CD4-positive, alpha-beta T cell treated with Interleukin-15 for 4 hours (primary cell): ENCODE results near the gene NCK2.

ENCODE experiments used
- DNase-seq: peaks from one replicate; pipeline ENCODE4 v3.0.0-alpha.2; 2020; ENCODE audit warnings: low spot score

The NCK2 gene

GRCh38 chr2:105736145-105736544, 8.6 kb upstream of the NCK2 start:
- no peak for DNase-seq

DNA sequence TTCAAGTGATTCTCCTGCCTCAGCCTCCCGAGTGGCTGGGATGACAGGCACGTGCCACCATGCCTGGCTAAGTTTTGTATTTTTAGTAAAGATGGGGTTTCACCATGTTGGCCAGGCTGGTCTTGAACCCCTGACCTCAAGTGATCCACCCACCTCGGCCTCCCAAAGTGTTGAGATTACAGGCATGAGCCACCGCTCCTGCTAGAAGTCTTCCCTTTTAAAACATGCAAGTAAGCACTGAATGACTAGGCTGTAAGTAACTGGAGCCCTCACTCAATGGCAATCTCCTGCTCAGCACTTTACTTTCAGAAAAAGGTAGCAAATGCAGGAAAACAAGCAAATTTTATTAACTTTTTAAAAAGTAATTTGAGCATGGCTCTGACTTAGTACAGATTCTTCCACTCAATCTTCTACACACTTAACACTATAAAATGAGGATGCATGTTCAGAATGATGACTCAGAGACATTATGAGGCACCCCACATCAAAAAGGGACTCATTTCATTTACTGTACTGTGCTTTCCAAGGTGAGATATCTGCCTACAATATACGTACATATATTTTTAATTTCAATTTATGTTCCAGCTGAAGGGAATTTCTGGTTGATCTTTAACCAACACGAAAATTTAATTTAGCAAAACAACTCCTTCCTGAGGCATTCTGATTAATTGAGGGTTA, 6.6 kb upstream of the NCK2 start:
- DNase-seq, result peak; percentile 63

- DNase-seq, result no peak
Observed at GRCh38 chr2:105738658-105739241, 6.0 kb upstream of the NCK2 start.

- no peak for DNase-seq
Observed at GRCh38 chr2:105739426-105739825, 5.3 kb upstream of the NCK2 start.

DNA sequence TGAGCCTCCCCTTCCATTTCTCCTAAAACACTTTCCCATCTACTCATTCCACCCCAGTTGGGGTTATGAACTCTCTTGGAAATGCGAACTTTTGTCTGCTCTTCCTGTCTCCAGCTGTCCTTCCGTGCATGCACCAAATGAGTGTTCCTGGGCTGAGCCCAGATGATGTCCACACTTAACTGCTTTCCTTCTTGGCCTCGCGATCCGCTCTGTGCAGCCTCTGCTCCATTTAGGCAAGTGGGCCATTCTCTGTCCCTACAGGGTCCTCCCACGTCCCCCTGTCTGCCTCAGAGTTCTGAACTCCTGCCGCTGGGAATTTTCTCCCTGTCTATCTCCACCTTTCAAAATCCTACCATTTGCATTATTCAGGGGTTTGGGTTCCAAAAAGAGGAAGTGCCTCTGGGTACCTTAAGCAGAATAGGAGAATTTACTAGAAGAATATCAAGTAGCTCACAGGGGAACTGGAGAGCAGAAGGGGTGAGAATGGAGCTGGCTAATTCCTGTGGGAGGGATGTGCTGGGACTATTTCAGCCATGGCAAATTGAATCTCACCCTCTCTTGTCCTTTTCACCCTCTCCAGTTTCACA, 4.7 kb upstream of the NCK2 start:
- no peak for DNase-seq

DNA sequence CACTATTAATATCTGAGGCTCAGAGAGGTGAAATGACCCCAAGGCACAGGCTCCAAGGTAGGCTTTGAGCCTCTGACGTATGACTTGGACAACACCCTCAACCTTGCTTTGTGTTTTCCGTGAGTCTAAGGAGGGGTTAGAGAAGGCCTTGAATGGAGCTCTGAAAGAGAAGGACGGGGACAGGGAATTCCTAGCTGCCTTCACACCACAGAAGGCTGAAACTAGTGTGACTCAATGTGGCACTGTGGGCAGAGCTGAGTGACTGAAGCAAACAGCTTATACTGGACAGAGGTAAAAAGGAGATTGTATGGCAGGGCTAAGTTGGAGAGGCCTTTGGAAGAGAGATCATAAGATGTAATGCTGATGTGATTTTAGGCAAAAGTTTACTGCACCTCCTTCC, 3.5 kb upstream of the NCK2 start:
- DNase-seq, result no peak

DNA sequence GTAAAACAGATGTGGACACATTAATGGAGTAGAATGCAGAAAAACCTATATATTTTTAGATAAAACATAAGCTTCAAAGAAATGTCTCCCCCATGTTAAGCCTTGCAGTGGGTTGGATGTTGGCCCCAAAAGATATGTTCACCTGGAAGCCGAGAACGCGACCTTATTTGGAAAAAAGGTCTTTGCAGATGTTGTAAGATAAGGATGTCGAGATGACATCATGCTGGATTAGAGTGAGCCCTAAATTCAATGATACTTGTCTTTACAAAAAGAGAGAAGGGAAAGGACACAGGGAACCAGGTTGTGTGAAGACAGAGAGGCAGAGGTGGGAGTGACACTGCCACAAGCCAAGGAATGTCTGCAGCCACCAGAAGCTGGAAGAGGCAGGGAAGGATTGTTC, 3.1 kb upstream of the NCK2 start:
- DNase-seq, result no peak

DNA sequence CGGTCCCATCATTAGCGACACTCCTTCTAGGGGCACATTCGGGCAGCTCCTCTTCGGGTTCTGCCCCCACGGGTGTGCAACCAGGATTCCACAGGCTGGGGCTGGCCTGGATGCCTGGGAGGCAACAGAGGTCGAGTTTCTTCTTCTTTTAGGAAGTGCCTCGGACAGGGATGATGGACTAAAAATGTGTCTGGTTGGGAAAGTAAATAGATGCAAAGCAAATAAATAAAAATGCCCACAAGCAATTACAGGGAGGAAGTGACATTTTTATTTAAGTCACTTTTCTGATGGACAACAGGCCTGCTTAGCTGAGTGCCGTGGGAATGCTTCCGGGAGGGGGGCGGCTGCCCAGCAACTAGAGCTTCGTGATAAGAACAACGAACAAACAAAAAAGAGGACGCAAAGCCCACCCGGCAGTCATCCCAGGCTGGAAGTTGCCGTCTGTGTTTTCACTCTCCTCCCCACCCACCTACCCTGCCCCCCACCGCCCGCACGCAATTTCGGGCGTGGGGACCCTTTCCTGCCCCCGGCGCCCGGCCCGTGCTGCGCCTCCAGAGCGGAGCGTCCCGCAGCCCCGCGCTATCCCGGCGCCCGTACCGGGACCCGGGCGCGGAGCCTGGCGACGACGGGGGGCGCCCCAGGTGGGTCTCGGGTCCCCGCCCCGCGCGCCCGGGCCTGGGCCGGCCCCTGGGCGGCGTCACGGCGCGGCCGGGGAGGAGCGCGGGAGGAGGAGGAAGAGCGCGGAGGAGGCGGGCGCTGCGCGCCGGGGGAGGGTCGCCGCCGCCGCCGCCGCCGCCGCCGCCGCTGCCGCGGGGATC, 412 bp upstream of the NCK2 start:
- DNase-seq, result peak; percentile 58

GRCh38 chr2:105746177-105747080, 1.7 kb downstream of the NCK2 start:
- DNase-seq, result peak; percentile 82

GRCh38 chr2:105747254-105747894, 2.7 kb downstream of the NCK2 start:
- no peak for DNase-seq

- DNase-seq, result no peak
Observed at GRCh38 chr2:105747991-105748390, 3.3 kb downstream of the NCK2 start.

DNA sequence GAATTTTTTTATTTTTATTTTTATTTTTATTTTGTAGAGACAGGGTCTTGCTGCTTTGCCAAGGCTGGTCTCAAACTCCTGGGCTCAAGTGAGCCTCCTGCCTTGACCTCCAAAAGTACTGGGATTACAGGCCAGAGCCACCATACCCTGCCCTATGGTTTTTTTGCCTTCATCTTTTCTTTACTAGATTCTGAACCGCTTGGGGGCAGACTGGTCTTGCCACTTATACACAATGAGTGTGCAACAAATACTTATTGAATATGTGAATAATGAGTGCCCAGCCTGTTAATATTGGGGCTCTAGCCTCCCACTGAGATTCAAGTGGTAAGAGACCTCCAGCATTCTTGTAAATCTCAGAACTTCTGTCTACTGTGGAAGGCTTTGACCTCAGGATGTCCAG, 3.9 kb downstream of the NCK2 start:
- DNase-seq, result peak; percentile 44

GRCh38 chr2:105749583-105750400, 5.1 kb downstream of the NCK2 start:
- DNase-seq, result peak; percentile 62

- DNase-seq, result no peak
Observed at GRCh38 chr2:105750735-105751134, 6.0 kb downstream of the NCK2 start.

GRCh38 chr2:105751272-105751671, 6.6 kb downstream of the NCK2 start:
- DNase-seq, result no peak

DNA sequence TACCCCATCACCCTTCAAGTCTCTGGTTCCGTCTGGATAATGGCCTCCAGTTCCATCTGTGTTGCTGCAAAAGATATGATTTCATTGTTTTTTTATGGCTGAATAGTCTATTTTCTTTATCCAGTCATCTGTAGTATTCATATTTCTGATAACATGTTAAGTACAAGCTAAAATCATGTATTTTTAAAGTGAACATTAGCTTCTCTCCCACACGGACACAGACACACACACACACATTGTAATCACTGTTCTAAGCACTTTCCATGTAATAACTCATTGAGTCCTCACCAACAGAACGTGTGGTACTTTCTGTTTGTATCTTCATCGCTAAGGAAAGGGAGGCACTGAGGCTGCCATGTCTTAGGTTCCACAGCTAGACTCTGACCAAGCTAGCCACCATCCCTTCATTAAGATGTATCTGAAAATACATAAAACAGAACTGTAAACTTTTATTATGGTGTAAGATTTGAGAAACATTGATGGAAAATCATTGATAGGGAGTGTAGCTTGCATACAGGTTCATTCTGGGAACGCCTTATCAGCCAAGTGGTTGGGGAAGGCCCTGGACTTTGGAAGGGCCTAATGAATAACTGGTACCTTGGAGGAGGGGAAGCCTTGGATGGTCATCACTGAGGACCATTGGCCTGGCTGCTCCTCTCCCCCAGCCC, 8.1 kb downstream of the NCK2 start:
- no peak for DNase-seq

DNA sequence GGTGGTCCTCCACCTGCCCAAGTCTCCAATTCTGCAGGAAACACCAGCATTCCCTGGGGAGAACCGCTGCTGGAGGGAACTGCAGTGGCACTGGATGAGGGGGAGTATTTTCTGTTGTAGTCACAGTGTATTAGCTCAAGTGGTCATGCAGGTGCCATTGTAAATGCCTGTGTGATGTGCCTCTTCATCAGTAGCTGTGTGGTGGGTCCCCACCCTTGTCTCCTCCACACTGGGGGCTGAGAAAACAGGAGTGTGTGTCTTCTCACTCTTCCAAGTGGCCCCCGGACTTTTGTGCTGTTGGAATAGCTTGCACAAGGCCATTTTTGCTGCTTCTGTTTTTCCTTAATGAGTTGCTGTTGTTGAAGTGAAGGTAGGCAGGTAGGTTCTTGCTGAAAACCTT, 8.7 kb downstream of the NCK2 start:
- no peak for DNase-seq

GRCh38 chr2:105754011-105754410, 9.3 kb downstream of the NCK2 start:
- peak; percentile 65 for DNase-seq

- DNase-seq, result no peak
Observed at GRCh38 chr2:105754994-105755393, 10.3 kb downstream of the NCK2 start.

DNA sequence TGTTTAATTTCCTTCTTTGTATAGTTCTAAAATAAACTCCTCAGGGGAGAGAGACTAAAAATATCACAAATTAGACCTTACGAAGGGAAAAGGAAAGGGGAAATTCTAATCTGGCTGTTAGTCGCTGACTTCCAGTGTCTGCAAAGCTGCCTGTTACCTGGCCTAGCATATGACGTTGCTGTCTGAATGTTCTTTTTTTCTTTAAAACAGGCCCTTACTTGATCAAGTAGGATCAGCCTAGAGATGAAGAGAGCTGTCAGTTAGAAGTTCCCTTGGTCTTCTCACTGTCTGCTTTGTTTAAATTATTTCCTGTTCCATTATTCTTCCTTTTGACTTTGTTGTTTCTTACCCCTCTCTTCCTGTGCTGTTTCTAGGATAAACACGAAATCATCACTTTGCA, 11.2 kb downstream of the NCK2 start:
- DNase-seq, result no peak
